PC-3 (cell line): ENCODE measurements around the gene TUBA4B. TPM values are rescaled to one million over a fixed set of nuclear protein-coding genes. Genes with fewer than 3 reads are reported as not detected.

ENCODE experiments used
- ATAC-seq: fragments of 200-7000 bp; cut with Tn5 transposase; 2 replicates; pipeline ENCODE4 v1.9.1; 2020; ENCODE audit warnings: mild to moderate bottlenecking, moderate library complexity
- BruUV-seq: library from RNA; stranded (reverse); fragments of 400-500 nt; replicated peaks from 2 replicates; lab custom pipeline; 2021; lab: Mats Ljungman, UMichigan
- CTCF ChIA-PET: fragments of 300-600 bp; sonication (Branson Sonifier 250); formaldehyde crosslinking; loops from one replicate; lab custom pipeline; 2022; ENCODE audit warnings: antibody characterized with exemption; lab: Charles Lee
- POLR2A ChIA-PET: fragments of 300-600 bp; sonication (Branson Sonifier 250); formaldehyde crosslinking; loops from one replicate; lab custom pipeline; 2022; ENCODE audit warnings: antibody characterized with exemption; ENCODE audit not compliant: unreplicated experiment; lab: Charles Lee
- DNase-seq: peaks from one replicate; pipeline ENCODE4 v3.0.0-alpha.2; 2015
- H2AFZ ChIP-seq: fragments of 300-600 bp; sonication (generic); 2 replicates; pipeline ENCODE4 v1.6.0; 2016; ENCODE audit warnings: antibody characterized with exemption, low read length
- H3F3A ChIP-seq: fragments of 300-600 bp; sonication (generic); one replicate; pipeline ENCODE4 v1.6.0; 2017; ENCODE audit warnings: antibody characterized with exemption, low read length, control low read depth, mild to moderate bottlenecking; ENCODE audit not compliant: unreplicated experiment
- H3K27ac ChIP-seq: fragments of 300-600 bp; sonication (generic); 2 replicates; pipeline ENCODE4 v1.5.1; 2016; ENCODE audit warnings: mild to moderate bottlenecking, low read length
- H3K27me3 ChIP-seq: fragments of 300-600 bp; sonication (generic); 2 replicates; pipeline ENCODE4 v1.6.1; 2016; ENCODE audit warnings: low read length, mixed read lengths
- H3K36me3 ChIP-seq: fragments of 300-600 bp; sonication (generic); 2 replicates; pipeline ENCODE4 v1.6.1; 2016; ENCODE audit warnings: low read depth, mixed run types, low read length, mixed read lengths
- H3K4me1 ChIP-seq: fragments of 300-600 bp; sonication (generic); 2 replicates; pipeline ENCODE4 v1.5.1; 2016; ENCODE audit warnings: low read length; ENCODE audit not compliant: insufficient read depth
- H3K4me2 ChIP-seq: fragments of 300-600 bp; sonication (generic); 2 replicates; pipeline ENCODE4 v1.6.0; 2016; ENCODE audit warnings: low read length
- H3K4me3 ChIP-seq: fragments of 300-600 bp; sonication (generic); 2 replicates; pipeline ENCODE4 v1.5.1; 2016; ENCODE audit warnings: mild to moderate bottlenecking, low read length, mixed read lengths
- H3K79me2 ChIP-seq: fragments of 300-600 bp; sonication (generic); 2 replicates; pipeline ENCODE4 v1.6.1; 2017; ENCODE audit warnings: low read length, mixed read lengths
- H3K9ac ChIP-seq: fragments of 300-600 bp; sonication (generic); 2 replicates; pipeline ENCODE4 v1.6.0; 2016; ENCODE audit warnings: mild to moderate bottlenecking, low read length
- H3K9me2 ChIP-seq: fragments of 300-600 bp; sonication (generic); replicated peaks from 2 replicates; pipeline ENCODE4 v1.6.1; 2016; ENCODE audit warnings: mixed run types, low read length, mixed read lengths
- H3K9me3 ChIP-seq: fragments of 300-600 bp; sonication (generic); 2 replicates; pipeline ENCODE4 v1.6.1; 2016; ENCODE audit warnings: low read length, mixed read lengths
- H4K20me1 ChIP-seq: fragments of 300-600 bp; sonication (generic); 2 replicates; pipeline ENCODE4 v1.6.1; 2016; ENCODE audit warnings: low read length, mixed read lengths
- CTCF ChIP-seq: fragments of 300-600 bp; sonication (generic); conservative IDR thresholded peaks from 2 replicates; pipeline ENCODE4 v1.5.1; 2017; ENCODE audit warnings: antibody characterized with exemption, low read depth, mild to moderate bottlenecking, low read length
- EZH2 ChIP-seq: fragments of 300-600 bp; sonication (generic); IDR thresholded peaks from one replicate; pipeline ENCODE4 v1.6.1; 2017; ENCODE audit warnings: antibody characterized with exemption, mild to moderate bottlenecking, low read length; ENCODE audit not compliant: unreplicated experiment
- EZH2phosphoT487 ChIP-seq: fragments of 300-600 bp; sonication (generic); IDR thresholded peaks from 2 replicates; pipeline ENCODE4 v1.6.1; 2018; ENCODE audit warnings: mild to moderate bottlenecking, antibody characterized with exemption, low read length, borderline replicate concordance
- intact Hi-C: fragments of 100-400 bp; cut with micrococcal nuclease; formaldehyde crosslinking; loops from 2 replicates; pipeline ENCODE4 v1.9.0; 2023
- total RNA-seq: library from RNA; depleted of rRNA; stranded (reverse); fragments of >200 nt; gene quantifications from 2 replicates; pipeline ENCODE4 v1.2.3, GENCODE V29; 2014

The TUBA4B gene
- total RNA-seq, 1 experiment from 2014 or later: not detected

- no TSS peak for BruUV-seq
These were observed 7.2 kb upstream of the TUBA4B start for GRCh38 chr2:219245899-219246230.

DNA sequence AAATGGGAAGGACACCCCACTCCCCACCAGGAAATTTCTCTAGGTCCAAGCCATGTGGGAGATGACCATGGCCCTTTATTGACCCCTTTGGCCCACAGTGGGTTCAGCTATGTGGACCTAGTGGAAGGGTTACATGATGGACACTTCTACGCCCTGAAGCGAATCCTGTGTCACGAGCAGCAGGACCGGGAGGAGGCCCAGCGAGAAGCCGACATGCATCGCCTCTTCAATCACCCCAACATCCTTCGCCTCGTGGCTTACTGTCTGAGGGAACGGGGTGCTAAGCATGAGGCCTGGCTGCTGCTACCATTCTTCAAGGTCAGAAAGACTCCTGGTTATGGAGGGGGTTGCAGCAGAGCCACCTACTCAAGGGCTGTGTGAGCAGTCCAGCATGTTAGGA is 6.5 kb upstream of the TUBA4B start:
- Histone ChIP-seq H3K79me2 (peaks cover 37% of the 10 kb centered on the region), H3K27me3 (no peaks in the 10 kb centered on the region), H3K9me3 (no peaks in the 10 kb centered on the region), H4K20me1 (no peaks in the 10 kb centered on the region), H3K4me1 (peaks cover 57% of the 10 kb centered on the region), H3K4me3 (peak overlapping the region; percentile 88; the same call in 1 of the 2 replicates), H3K4me2 (peak overlapping the region; percentile 92), H3K27ac (no peak overlapping the region), H3F3A (peaks cover 5% of the 10 kb centered on the region), H3K9me2 (no peaks in the 10 kb centered on the region), H2AFZ (no peak overlapping the region), H3K36me3 (peaks cover 14% of the 10 kb centered on the region), H3K9ac (no peak overlapping the region)
- ChIA-PET CTCF (no interaction called here), POLR2A (no interaction called here)
- no peak for DNase-seq
- intact Hi-C loops: no loop called here
- TF ChIP-seq EZH2phosphoT487: no peak
- no peak for TF ChIP-seq CTCF
- TF ChIP-seq EZH2: no peak
- no peak for ATAC-seq
- no TSS peak for BruUV-seq

More at GRCh38 chr2:219245899-219246230, 7.2 kb upstream of the TUBA4B start:
- Histone ChIP-seq H3K4me1 (peaks cover 50% of the 10 kb centered on the region), H3K36me3 (peaks cover 10% of the 10 kb centered on the region), H3K79me2 (peaks cover 30% of the 10 kb centered on the region), H3K9me2 (no peaks in the 10 kb centered on the region), H3K9ac (peak overlapping the region; percentile 93), H3K4me3 (peak overlapping the region; percentile 88), H3K27ac (peak overlapping the region; percentile 48), H3F3A (peaks cover 5% of the 10 kb centered on the region), H4K20me1 (no peaks in the 10 kb centered on the region), H3K9me3 (no peaks in the 10 kb centered on the region), H2AFZ (peak overlapping the region; percentile 83), H3K4me2 (peak overlapping the region; percentile 92), H3K27me3 (no peaks in the 10 kb centered on the region)
- no peak for ATAC-seq
- TF ChIP-seq CTCF (no peak), EZH2phosphoT487 (no peak), EZH2 (no peak)
- intact Hi-C loops: no loop called here
- DNase-seq: no peak
- ChIA-PET POLR2A (interaction anchor here (1.4 kb wide), 1 partner anchor 29 kb away, joined by 3 read pairs; no protein-coding TSS in a partner anchor), CTCF (interaction anchor here (0.9 to 1.9 kb wide), 2 partner anchors 33 to 49 kb away, joined by 4 to 6 read pairs; partner anchors contain the start of gene DNAJB2)
